Stomach (tissue), 4 donors: ENCODE results near the gene SH3BP5.

Source experiments
- CTCF ChIP-seq, 7 experiments: fragments of 450-650 bp in 4 of 7; fragments of 200-600 bp in 3 of 7; sonication (generic) in 3 of 7; IDR thresholded peaks; one replicate each; pipeline ENCODE4 v1.5.1; 2016 to 2019; ENCODE audit warnings: antibody characterized with exemption in 7 of 7, control low read depth in 2 of 7, mild to moderate bottlenecking in 1 of 7
- POLR2A ChIP-seq, 4 donors: fragments of 450-650 bp; IDR thresholded peaks; one replicate each; pipeline ENCODE4 v1.6.1; 2016; ENCODE audit warnings: antibody characterized with exemption in 4 of 4, control low read depth in 2 of 4, mild to moderate bottlenecking in 1 of 4, moderate library complexity in 1 of 4
- POLR2AphosphoS5 ChIP-seq, 3 donors: sonication (generic); formaldehyde crosslinking; IDR thresholded peaks; one replicate each; pipeline ENCODE4 v1.6.1; 2016; ENCODE audit warnings: antibody characterized with exemption in 3 of 3

DNA sequence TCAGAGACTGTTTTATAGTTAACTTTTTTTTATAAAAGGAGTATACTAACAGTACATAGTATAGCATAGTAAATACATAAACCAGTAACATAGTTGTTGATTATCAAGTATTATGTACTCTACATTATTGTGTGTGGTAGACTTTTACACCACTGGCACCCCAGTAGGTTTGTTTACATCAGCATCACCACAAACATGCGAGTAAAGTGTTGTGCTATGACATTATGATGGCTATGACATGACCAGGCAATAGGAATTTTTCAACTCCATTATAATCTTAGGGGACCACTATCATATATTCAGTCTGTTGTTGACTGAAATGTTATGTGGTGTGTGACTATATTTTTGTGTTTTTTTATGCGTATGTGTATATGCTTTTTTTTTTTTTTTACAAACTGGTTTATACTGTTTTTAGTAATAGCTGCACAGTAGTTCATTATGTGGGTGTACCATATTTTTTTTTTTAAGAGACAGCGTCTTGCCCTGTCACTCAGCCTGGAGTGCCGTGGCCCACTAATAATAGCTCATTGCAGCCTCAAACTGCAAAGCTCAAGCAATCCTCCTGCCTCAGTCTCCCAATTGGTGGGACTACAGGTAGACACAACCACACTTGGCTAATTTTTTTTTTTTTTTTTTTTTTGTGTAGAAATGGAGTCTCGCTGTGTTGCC, 124.4 kb downstream of the SH3BP5 start:
- TF ChIP-seq CTCF (IDR thresholded peaks at IDR 0.05) = no peak
- TF ChIP-seq POLR2AphosphoS5 (IDR thresholded peaks at IDR 0.05) = no peak
- no peak for TF ChIP-seq POLR2A (IDR thresholded peaks at IDR 0.05)
